ENCODE results near the gene MROH2B.

The MROH2B gene

GRCh38 chr5:41065691-41066335, 5.3 kb downstream of the MROH2B start:
- no peak for TF ChIP-seq CTCF (IDR thresholded peaks at IDR 0.05)
- H3K9me3 ChIP-seq = no peaks in the 10 kb centered on the region
- H3K4me1 ChIP-seq (ENCODE audit: control insufficient read depth in 1 of 2, insufficient read depth in 1 of 2, low read depth in 1 of 2, low read length in 1 of 2) = no peaks in the 10 kb centered on the region
- H3K27ac ChIP-seq = no peak overlapping the region
- no peaks in the 10 kb centered on the region for H3K27me3 ChIP-seq
- no peaks in the 10 kb centered on the region for H3K36me3 ChIP-seq
- H3K4me3 ChIP-seq (ENCODE audit: low read depth in 1 of 2, low read length in 1 of 2) = no peak overlapping the region

- H3K36me3 ChIP-seq = no peaks in the 10 kb centered on the region
- TF ChIP-seq CTCF (IDR thresholded peaks at IDR 0.05) = no peak
Measured at GRCh38 chr5:41057940-41058339, 13.2 kb downstream of the MROH2B start.

GRCh38 chr5:41057231-41057630, 13.9 kb downstream of the MROH2B start:
- TF ChIP-seq CTCF (IDR thresholded peaks at IDR 0.05) = no peak
- no peaks in the 10 kb centered on the region for H3K4me1 ChIP-seq (ENCODE audit: control insufficient read depth in 1 of 2, insufficient read depth in 1 of 2, low read depth in 1 of 2, low read length in 1 of 2)
- H3K27ac ChIP-seq = no peak overlapping the region
- no peaks in the 10 kb centered on the region for H3K36me3 ChIP-seq
- H3K4me3 ChIP-seq (ENCODE audit: low read depth in 1 of 2, low read length in 1 of 2) = no peak overlapping the region
- H3K27me3 ChIP-seq = no peaks in the 10 kb centered on the region
- H3K9me3 ChIP-seq = no peaks in the 10 kb centered on the region

More at GRCh38 chr5:41057940-41058339, 13.2 kb downstream of the MROH2B start:
- Histone ChIP-seq H3K4me1 (ENCODE audit: control insufficient read depth in 1 of 2, insufficient read depth in 1 of 2, low read depth in 1 of 2, low read length in 1 of 2) (no peaks in the 10 kb centered on the region), H3K27ac (no peak overlapping the region), H3K9me3 (no peaks in the 10 kb centered on the region), H3K4me3 (ENCODE audit: low read depth in 1 of 2, low read length in 1 of 2) (no peak overlapping the region), H3K27me3 (no peaks in the 10 kb centered on the region)

- Histone ChIP-seq H3K27me3 (no peaks in the 10 kb centered on the region), H3K4me1 (ENCODE audit: control insufficient read depth in 1 of 2, insufficient read depth in 1 of 2, low read depth in 1 of 2, low read length in 1 of 2) (no peaks in the 10 kb centered on the region), H3K36me3 (no peaks in the 10 kb centered on the region), H3K4me3 (ENCODE audit: low read depth in 1 of 2, low read length in 1 of 2) (no peak overlapping the region), H3K27ac (no peak overlapping the region), H3K9me3 (no peaks in the 10 kb centered on the region)
- TF ChIP-seq CTCF (IDR thresholded peaks at IDR 0.05) = no peak
Measured at GRCh38 chr5:41048986-41049385, 22.2 kb downstream of the MROH2B start.

- no peaks in the 10 kb centered on the region for H3K36me3 ChIP-seq
- H3K9me3 ChIP-seq = no peaks in the 10 kb centered on the region
Measured at GRCh38 chr5:41043109-41043747, 27.9 kb downstream of the MROH2B start.

More at GRCh38 chr5:41043109-41043747, 27.9 kb downstream of the MROH2B start:
- no peaks in the 10 kb centered on the region for H3K4me1 ChIP-seq (ENCODE audit: control insufficient read depth in 1 of 2, insufficient read depth in 1 of 2, low read depth in 1 of 2, low read length in 1 of 2)
- no peak for TF ChIP-seq CTCF (IDR thresholded peaks at IDR 0.05)
- no peak overlapping the region for H3K4me3 ChIP-seq (ENCODE audit: low read depth in 1 of 2, low read length in 1 of 2)
- H3K27ac ChIP-seq = no peak overlapping the region
- H3K27me3 ChIP-seq = no peaks in the 10 kb centered on the region
